ENCODE data around the gene IGF2BP2. TPM values are rescaled to one million over a fixed set of nuclear protein-coding genes. Genes with fewer than 3 reads are reported as not detected.
A peak's percentile ranks its signal among the peaks of the same experiment; 100 is the strongest.

Gene IGF2BP2
- total RNA-seq, 1 donor from 2014 or later, result 187 TPM

DNA sequence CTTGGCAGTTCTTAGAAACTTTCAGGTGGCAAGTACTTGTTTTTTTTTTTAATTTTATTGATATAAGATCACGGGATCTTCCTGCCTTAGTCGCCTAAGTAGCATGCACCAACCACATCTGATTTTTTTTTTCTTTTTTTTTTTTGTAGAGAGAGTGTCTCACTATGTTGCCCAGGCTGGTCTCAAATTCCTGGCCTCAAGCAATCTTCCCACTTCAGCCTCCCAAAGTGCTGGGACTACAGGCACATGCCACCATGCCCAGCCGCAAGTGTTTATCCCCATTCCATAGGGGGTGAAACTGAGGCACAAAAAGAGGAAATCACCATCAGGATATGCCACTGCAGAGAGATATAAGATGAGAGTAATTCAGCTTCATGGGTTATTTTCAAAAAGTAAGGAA lies 102.9 kb downstream of the IGF2BP2 start:
- H3K27ac Mint-ChIP-seq, result peak overlapping the region; percentile 2
- H3K27me3 Mint-ChIP-seq, result no peaks in the 10 kb centered on the region
- no peak for DNase-seq (ENCODE audit: low spot score, unreplicated experiment)
- H3K4me3 Mint-ChIP-seq (ENCODE audit: low read depth), result no peak overlapping the region
- peaks cover 7% of the 10 kb centered on the region for H3K36me3 Mint-ChIP-seq (ENCODE audit: insufficient read depth)
- TF ChIP-seq, protein P1, sequence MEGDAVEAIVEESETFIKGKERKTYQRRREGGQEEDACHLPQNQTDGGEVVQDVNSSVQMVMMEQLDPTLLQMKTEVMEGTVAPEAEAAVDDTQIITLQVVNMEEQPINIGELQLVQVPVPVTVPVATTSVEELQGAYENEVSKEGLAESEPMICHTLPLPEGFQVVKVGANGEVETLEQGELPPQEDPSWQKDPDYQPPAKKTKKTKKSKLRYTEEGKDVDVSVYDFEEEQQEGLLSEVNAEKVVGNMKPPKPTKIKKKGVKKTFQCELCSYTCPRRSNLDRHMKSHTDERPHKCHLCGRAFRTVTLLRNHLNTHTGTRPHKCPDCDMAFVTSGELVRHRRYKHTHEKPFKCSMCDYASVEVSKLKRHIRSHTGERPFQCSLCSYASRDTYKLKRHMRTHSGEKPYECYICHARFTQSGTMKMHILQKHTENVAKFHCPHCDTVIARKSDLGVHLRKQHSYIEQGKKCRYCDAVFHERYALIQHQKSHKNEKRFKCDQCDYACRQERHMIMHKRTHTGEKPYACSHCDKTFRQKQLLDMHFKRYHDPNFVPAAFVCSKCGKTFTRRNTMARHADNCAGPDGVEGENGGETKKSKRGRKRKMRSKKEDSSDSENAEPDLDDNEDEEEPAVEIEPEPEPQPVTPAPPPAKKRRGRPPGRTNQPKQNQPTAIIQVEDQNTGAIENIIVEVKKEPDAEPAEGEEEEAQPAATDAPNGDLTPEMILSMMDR (IDR thresholded peaks at IDR 0.05; ENCODE audit: unreplicated experiment), result no peak
- no peaks in the 10 kb centered on the region for H3K9me3 Mint-ChIP-seq (ENCODE audit: low read depth)
- H3K4me1 Mint-ChIP-seq (ENCODE audit: low read depth), result peaks cover 47% of the 10 kb centered on the region

DNA sequence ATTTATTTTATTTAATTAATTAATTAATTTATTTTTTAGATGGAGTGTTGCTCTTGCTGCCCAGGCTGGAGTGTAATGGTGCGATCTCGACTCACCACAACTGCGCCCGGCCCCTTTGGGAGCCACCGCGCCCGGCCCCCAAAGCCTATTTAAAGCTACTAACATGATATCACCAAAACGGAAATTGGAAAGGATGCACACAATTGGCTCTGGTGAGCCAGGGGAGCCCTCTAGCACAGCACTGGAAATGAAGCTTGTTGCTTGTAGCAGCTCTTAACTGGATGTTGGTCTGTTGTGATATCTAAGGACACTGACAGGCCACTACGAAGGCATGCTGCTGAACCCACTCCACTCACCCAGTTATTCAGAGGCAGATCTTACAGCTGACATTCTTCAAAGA lies 104.5 kb downstream of the IGF2BP2 start:
- Mint-ChIP-seq H3K27me3 (no peaks in the 10 kb centered on the region), H3K4me3 (ENCODE audit: low read depth) (no peak overlapping the region), H3K27ac (peak overlapping the region; percentile 26), H3K36me3 (ENCODE audit: insufficient read depth) (peaks cover 7% of the 10 kb centered on the region), H3K4me1 (ENCODE audit: low read depth) (peaks cover 53% of the 10 kb centered on the region), H3K9me3 (ENCODE audit: low read depth) (no peaks in the 10 kb centered on the region)
- DNase-seq (ENCODE audit: low spot score, unreplicated experiment), result no peak
- TF ChIP-seq, protein P1 (IDR thresholded peaks at IDR 0.05; ENCODE audit: unreplicated experiment), result no peak

DNA sequence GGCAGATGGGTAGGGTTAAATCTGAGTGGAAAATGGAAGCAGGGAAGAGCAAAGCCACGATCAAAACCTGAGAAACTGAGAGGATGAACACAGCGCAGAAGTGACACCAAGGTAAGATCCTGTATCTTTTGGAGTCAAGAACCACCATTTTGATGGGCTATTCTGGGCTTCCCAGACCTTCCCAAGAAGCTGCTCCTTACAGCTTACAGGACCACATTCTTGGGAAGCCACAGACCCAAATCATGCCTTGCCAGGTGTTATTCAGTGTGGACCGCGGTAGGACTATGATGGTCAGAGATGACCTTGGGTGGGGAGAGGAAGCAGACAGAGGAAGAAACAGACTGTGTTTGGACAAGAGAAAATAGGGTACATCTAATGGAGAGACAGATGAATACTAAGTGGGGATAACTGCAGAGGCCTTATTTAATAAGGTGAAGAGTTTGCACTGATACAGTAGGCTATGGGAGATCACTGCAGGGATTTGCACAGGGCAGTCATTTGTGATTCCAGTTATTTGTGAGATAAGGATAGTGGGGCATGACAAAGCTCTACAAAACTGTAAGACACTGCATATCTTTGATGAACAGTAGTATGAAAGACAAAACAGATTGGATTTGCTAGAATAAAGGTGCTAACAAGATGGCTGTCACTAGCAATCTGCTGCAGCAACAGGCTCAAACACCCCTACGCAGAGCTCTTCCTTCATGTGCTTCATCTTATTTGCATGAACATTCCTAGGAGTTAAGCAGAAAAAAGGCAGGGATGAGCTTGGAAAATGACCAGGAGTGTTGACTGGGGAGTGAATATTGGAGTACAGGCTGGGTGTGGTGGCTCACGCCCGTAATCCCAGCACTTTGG lies 105.9 kb downstream of the IGF2BP2 start:
- Mint-ChIP-seq H3K4me3 (ENCODE audit: low read depth) (no peak overlapping the region), H3K27ac (peak overlapping the region; percentile 65), H3K4me1 (ENCODE audit: low read depth) (peaks cover 53% of the 10 kb centered on the region), H3K27me3 (no peaks in the 10 kb centered on the region), H3K9me3 (ENCODE audit: low read depth) (no peaks in the 10 kb centered on the region), H3K36me3 (ENCODE audit: insufficient read depth) (peaks cover 5% of the 10 kb centered on the region)
- DNase-seq (ENCODE audit: low spot score, unreplicated experiment), result no peak
- TF ChIP-seq, protein P1 (IDR thresholded peaks at IDR 0.05; ENCODE audit: unreplicated experiment), result no peak

DNA sequence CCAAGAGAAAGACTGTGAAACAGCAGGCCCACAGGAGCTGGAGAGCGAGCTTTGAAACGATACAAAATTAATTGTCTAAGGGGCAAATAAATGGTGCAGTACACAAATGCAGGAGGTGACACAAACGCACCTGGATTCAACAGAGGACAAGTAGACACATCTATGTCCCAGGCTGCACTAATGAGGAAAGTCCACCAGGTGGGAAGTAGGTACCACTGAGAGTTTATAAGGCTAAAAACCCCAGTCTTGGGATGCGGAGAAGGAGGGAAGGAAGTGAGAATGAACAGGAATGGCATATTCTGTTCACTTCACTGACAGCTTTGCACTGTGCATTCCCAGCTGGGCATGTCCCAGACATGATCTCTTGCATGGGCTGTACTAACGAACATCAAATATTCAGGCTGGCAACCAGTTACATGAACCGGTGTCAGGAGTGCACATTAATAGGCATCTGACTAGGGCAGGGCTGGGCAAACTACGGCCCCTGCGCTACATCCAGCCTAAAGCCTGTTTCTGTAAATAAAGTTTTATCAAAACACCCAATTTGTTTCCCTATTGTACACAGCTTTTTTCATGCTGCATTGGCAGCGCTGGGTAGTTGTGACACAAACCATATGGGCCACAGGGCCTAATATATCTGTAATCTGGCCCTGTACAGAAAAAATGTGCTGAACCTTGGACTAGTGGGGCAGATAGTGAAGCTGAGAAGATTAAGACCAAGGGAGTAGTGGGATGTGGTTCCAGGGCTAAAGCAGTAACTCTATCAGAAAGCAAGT lies 107.0 kb downstream of the IGF2BP2 start:
- H3K27ac Mint-ChIP-seq, result peak overlapping the region; percentile 85
- no peaks in the 10 kb centered on the region for H3K9me3 Mint-ChIP-seq (ENCODE audit: low read depth)
- peaks cover 7% of the 10 kb centered on the region for H3K36me3 Mint-ChIP-seq (ENCODE audit: insufficient read depth)
- no peak for DNase-seq (ENCODE audit: low spot score, unreplicated experiment)
- TF ChIP-seq, protein P1 (IDR thresholded peaks at IDR 0.05; ENCODE audit: unreplicated experiment), result no peak
- no peak overlapping the region for H3K4me3 Mint-ChIP-seq (ENCODE audit: low read depth)
- H3K27me3 Mint-ChIP-seq, result no peaks in the 10 kb centered on the region
- H3K4me1 Mint-ChIP-seq (ENCODE audit: low read depth), result peaks cover 53% of the 10 kb centered on the region

DNA sequence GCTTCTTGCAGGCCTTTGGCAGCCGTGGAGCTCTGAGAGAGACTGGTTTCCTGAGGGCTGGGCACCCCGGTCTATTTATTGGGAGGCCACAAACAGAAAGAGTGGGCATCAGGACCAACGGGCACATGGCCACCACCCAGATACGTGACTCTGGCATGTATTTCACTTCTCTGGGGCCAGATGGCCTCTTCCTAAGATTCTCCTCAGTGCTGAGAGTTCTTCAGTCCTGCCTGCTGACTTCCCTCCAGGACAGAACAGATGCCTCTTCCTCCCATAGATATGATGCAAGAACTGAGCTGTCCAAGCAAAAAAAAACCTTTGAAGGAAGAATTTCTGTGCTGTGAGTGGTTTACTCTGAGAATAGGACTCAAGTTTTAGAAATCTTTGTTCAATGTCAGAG lies 107.7 kb downstream of the IGF2BP2 start:
- H3K4me3 Mint-ChIP-seq (ENCODE audit: low read depth), result no peak overlapping the region
- H3K4me1 Mint-ChIP-seq (ENCODE audit: low read depth), result peaks cover 49% of the 10 kb centered on the region
- H3K27me3 Mint-ChIP-seq, result no peaks in the 10 kb centered on the region
- DNase-seq (ENCODE audit: low spot score, unreplicated experiment), result no peak
- H3K36me3 Mint-ChIP-seq (ENCODE audit: insufficient read depth), result peaks cover 7% of the 10 kb centered on the region
- H3K27ac Mint-ChIP-seq, result peak overlapping the region; percentile 83
- H3K9me3 Mint-ChIP-seq (ENCODE audit: low read depth), result no peaks in the 10 kb centered on the region
- TF ChIP-seq, protein P1 (IDR thresholded peaks at IDR 0.05; ENCODE audit: unreplicated experiment), result no peak
